GM19324 (cell line): Measurements from ENCODE around the gene RSPRY1.

Experiments
- ATAC-seq: cut with Tn5 transposase; IDR thresholded peaks from one replicate; pipeline ENCODE4 v1.9.1; 2021; ENCODE audit warnings: mild to moderate bottlenecking, moderate library complexity; ENCODE audit not compliant: unreplicated experiment, low FRiP score

The RSPRY1 gene

DNA sequence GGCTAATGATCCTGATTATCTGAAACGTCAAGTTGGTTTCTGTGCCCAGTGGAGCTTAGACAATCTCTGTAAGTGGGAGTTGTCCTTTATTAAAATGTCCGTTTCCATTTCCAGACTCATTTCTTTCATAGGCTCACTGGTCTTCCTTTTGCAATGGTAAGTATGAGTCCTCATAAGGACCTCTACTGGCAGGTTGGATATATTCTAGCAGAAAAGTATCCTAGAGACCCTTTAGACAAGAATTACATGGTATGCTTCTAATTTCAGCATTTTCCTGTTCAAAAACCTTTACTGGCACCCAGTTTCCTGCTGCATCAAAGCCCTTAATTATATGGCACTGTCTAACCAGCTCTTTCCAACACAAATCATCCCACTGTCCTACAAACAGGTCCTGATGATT is 30.8 kb downstream of the RSPRY1 start:
- ATAC-seq = no peak

DNA sequence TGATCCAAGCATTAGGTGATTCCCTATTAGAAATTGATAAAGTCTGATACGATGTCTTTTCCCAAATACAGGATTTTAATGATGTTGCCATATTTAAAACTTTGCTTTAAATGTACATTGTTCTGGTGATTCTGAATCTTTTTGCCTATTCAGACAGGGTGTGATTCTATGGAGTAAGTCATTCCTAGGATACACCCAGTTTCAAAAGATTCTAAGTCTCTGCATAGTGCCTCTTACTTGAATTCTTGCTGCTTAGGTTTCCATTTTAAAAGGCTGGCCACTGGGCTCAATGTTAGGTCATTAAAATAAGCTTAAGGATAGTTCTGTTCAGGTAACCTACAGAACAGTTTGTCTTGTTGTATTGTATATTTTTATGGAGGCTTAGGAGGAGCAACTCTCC is 36.9 kb downstream of the RSPRY1 start:
- no peak for ATAC-seq

DNA sequence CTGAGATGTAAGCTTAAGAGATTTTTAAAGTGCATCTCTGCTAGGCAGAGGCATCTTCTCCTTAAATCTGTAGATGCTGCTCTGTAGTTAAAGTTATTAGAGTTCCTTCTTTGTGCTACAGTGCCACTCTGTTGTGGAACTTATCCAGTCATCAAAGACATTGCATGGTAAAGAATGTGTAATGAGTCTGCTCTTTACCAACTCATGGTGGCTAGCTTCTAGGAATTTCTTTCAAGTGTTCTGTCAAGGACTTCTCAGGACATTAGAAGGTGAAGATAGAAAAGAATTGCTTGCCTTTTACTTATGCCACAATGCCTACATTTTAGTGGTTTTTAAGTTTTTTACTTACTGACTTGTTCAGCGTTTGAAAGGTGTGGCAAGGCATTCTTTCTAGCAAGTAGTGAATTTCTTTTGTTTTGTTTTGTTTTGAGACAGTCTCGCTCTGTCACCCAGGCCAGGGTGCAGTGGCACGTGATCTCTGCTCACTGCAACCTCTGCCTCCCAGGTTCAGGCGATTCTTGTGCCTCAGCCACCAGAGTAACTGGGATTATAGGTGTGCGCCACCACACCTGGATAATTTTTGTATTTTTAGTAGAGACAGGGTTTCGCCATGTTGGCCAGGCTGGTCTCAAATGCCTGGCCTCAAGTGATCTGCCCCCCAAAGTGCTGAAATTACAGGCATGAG is 38.7 kb downstream of the RSPRY1 start:
- ATAC-seq = no peak

DNA sequence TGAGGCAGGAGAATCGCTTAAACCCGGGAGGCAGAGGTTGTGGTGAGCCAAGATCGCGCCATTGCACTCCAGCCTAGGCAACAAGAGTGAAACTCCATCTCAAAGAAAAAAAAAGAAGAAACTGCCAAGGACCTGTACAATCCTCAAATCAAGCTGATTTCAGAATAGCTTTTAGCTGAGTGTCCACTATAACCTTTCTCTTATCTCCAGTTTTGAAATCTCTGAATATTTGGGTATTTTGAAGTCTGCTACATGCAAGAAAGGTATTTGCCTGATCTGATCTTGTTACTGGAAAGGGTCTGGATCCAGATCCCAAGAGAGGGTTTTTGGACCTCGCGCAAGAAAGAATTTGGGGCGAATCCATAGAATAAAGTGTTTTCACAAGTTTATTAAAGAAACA is 39.8 kb downstream of the RSPRY1 start:
- no peak for ATAC-seq

DNA sequence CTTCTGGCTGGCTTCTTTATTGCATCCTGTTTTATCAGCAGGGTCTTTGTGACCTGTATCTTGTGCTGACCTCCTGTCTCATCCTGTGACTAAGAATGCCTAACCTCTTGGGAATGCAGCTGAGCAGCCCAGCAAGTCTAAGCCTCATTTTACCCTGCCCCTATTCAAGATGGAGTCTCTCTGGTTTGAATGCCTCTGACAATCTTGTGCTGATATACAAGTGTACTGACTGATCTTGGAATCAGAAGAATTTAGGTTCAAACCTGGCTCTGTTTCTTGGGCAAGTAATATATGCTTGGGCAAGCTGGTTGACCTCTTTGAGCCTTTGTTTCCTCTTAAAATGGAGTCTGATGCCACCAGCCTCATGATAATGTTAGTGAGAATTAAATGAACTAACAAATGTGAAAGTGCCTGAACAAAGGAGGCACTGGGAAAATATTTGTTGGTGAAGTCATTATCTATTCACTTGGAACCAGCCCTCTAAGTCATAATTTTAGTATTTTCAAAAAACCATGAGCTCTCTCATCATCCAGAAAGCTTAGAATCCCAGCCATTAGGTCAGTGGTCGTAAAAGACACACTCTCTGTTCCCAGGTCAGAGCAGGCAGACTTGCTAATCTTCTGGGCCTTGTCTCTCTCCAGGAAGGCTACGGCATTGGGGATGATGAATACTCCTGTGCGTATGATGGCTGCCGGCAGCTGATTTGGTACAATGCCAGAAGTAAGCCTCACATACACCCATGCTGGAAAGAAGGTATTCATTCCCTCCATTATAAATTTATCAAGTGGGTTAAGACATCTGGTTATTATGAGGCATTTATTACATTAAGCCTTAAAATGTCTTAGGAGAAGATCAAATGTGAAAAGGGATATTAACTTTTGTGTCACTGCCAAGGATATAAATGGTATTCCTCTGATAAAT is 40.8 kb downstream of the RSPRY1 start:
- ATAC-seq = no peak

DNA sequence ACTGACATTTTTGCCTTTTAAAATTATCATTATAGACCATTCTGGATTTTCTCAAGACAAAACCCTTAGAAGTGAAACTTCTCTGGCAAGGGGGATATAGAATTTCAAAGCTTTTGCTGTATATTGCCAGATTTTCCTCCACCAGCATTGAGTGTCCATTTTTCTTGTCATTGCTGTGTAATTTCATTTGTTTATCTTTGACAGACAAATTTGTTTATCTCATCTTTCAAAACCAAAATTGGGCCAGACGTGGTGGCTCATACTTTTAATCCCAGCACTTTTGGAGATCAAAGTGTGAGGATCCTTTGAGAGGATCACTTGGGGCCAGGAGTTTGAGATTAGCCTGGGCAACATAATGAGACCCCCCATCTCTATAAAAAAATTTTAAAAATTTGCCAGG is 43.0 kb downstream of the RSPRY1 start:
- no peak for ATAC-seq

DNA sequence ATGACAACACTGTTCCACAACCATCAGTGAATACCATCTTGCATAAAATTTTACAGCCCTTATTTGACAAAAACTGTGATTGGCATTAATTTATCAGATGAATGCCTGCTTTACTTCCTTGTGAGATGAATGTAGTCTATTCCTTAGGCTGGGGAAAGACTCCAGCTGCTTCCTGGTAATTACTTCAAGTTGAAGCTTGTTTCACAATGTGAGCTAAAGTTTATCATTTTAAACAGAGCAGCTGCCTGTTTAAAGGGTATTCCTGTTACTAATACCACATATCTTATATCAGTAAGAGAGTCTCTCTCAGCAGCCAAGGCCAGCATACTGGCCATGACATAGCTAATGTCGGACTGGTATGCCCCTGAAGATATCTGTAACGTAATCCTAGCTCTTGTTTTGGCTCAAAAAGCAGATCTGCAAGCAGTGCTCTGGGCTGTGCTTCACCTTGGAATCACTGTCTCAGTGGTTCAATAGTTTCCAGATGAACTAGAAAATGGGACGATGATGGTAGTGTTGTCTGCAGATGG is 45.8 kb downstream of the RSPRY1 start:
- no peak for ATAC-seq

DNA sequence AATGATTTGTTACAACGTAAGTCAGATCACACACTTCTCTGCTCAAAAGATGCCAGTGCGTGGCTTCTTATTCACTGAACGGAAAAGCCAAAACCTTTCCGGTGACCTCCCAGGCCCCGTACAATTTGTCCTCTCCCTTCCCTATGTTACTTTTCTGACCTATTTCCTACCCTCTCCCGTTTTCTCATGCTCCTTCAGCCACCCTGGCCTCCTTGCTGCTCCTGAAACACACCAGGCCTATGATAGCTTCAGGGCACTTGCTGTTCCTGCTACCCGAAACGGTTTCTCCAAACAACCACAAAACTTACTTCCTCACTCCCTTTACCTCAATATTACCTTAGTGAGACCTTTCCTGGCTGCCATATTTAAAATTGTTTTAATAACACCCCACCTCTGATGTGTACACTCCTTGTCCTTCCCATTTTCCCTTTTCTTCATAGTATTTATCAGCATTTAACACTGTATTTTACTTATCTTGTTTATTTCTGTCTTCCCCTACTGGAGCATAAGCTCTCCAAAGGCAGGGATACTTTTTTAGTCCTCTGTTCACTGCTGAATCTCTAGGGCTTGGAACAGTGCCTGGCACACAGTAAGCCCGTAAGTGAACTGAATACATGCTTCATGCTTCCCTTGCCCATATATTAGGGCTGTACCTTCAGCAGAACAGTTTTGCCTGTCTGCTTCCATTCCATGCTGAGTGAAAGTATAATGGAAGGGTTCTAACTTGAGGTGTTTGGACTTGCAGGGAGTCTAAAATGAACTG is 48.0 kb downstream of the RSPRY1 start:
- ATAC-seq = no peak

DNA sequence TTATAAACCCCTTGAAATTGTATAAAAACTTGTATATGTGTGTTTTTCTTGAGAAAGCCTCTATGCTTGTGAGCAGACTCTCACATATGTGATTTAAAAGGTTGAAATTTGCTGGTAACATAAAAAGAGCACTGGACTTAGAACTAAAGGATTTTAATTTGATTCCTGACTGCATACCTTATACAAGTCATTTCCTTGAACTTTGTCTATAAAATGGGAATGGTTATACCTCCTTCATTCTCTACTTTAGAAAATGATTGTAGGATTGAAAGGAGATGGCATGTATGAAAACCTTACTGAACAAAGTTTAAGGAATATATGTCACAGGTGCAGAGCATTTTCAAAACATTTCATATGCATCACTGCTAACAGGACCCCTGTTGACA is 48.6 kb downstream of the RSPRY1 start:
- ATAC-seq = no peak

DNA sequence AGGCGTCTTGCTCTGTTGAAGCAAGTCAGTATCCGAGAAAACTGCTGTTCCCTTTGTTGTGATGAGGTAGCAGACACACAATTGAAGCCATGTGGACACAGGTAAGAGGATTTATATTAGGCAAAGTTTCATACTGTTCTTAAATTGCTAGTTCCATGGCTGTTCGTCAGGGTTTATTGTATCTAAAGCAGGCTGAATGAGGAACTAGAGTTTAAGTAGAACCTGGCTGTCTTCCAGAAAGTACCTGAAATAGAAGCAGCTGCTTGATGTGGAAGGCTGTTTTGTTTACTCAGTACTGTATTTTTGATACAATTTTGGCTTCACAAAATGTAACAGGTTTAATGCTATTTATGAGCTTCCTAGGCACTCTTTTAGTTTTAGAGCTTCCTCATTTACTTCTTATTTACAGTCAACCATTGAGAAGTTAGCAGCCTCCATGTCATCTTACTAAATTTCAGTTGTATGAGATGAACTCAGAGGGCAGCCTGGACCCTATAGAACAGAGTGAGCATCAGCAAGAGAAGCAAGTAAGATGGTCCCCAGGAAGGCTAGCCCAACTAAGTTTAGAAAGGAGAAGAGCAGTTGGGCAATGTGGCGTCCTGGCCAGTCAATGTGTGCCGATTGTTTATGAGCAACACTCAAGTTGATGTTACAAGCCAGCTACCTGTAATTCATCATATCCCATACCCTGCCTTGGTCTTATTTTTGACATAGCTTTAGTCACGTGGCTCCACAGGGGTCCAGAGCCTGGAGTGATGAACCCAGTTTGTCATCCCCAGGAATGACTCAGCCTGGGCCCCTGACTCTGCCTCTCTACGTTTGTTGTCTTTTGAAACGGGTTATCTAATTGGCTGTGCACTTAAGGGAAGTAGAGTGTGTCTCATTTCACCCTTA is 49.2 kb downstream of the RSPRY1 start:
- no peak for ATAC-seq

DNA sequence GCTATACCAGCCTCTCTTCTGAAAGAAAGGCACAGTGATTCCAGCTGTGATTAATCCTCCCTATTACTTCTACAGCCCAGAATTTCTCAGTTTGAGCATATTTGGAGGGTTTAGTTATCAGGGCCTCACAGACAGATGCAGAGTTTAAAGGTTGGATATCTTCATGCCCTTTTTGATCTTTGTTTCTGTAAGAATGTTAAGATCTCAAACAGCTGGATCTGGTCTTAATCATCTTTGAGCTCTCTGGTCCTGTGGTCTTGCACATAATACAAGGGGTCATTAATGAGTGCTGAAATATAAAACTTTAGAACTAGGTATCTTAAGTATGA is 49.9 kb downstream of the RSPRY1 start:
- ATAC-seq = no peak

DNA sequence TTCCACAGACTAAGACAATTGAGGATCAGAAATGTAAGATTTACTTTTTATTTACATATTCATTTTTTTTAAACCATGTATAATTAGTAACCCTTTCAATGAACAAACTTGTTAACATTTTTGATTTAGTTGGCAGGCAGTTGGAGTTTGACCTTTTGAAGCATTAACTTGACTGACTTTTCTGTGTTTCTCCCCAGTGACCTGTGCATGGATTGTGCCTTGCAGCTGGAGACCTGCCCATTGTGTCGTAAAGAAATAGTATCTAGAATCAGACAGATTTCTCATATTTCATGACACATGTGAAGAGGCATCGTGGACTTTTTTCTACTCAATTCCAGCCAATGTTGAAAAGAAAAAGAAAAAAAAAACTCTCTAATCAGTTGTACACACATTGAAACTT is 52.6 kb downstream of the RSPRY1 start:
- no peak for ATAC-seq

DNA sequence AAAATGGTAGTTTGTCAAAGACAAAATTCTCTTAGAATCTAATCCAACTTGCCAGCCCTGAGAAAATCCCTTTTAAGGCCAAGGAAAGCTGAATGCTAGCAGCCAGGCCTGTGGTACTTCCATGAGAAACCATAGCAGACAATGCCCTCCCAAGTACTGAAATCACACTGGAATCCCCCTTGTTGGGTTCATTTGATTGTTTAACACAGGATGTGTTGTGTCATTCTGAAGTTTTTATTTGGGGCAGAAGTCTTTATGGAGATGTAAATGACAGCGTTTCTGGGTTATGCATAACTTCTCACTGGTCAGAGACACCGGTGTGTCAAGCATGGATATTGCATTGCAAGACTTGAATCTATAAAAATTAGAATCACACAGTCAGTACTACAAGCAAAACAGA is 53.0 kb downstream of the RSPRY1 start:
- no peak for ATAC-seq

DNA sequence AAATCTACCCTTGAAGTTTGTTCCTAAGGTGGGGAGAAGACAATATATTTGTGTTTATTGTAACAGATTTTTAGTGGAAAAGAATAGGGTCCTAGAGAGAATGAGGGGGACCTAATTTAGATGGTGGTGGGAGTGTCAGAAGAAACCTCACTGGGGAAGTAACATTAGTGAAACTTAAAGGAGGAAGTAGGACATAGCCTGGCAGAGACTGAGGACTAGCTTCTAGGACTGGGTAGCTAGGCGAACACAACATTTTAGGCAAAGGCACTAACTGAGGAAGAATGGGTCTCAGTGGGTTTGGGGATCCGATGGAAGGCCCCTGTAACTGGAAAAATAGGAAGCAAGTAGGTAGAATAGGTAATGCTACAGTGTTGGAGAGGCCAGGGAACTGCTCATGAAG is 54.7 kb downstream of the RSPRY1 start:
- no peak for ATAC-seq

DNA sequence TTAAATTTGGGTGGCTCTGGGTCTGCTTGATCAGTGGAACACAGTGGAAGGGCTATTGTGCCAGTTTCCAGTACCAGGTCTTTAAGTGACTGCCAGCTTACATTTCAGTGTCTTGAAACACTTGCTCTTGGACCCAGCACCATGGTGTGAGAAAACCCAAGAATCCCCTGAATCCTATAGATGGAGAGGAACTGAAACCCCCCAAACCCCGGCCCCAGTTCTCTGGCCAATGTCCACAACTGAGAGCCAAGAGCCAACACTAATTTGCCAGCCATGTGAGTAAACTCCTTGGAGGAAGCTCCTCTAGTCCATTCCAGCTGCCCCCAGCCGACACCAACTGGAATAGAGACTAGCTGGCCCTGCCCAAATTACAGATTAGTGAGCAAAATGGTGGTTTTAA is 56.5 kb downstream of the RSPRY1 start:
- ATAC-seq = no peak

DNA sequence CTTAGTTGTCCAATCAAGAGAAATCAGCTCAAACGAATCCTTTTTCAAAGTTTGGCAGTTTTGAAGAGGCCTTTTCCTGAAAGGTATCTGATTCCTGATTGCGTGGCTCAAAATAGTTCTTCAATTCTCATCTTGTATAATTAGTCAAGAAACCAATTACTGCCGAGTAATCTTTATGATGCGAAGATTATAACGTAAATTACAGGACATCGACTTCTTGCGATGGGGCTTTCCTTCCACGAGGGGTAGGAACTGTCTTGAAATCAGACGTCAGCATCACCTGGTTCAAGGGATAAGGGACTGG is 58.3 kb downstream of the RSPRY1 start:
- ATAC-seq = peak; percentile 24

DNA sequence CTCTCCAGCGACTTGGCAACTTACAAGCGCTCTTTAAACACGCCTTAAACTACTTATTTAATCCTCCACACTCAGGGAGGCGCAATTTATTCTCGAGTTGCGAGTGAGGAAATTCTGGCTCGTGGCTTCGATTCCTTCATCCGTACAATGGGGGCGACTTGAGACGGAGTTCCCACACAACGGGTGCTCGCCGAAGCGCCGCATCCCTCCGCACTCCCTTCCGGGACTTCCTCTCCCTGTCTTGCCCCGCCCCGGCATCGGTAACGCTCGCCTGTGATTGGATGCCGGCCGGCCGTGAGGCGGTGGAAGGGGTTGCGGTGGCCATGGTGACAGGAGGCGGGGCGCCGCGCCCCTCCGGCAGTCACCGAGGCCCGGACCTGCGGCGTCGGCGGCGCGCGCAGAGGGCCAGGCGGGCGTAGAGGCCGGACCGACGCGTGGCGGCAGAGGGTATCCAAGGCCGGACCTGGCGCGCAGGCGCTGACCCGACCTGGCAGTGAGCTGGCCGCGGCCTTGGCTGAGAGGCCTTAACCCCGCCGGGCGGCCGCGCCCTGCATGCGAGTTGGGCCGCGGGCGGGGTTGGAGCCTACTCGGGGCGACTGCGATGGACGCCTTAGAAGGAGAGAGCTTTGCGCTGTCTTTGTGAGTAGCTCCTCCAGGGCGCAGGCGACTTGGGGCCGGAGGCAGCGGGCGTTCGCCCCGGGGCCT is 58.8 kb downstream of the RSPRY1 start, which contains the start of gene ARL2BP:
ARL2BP (plus strand) TSS at position 493 of the 705 bp plus-strand sequence; CDS start at position 602, 109 bp downstream.
- ATAC-seq = peak; percentile 92

DNA sequence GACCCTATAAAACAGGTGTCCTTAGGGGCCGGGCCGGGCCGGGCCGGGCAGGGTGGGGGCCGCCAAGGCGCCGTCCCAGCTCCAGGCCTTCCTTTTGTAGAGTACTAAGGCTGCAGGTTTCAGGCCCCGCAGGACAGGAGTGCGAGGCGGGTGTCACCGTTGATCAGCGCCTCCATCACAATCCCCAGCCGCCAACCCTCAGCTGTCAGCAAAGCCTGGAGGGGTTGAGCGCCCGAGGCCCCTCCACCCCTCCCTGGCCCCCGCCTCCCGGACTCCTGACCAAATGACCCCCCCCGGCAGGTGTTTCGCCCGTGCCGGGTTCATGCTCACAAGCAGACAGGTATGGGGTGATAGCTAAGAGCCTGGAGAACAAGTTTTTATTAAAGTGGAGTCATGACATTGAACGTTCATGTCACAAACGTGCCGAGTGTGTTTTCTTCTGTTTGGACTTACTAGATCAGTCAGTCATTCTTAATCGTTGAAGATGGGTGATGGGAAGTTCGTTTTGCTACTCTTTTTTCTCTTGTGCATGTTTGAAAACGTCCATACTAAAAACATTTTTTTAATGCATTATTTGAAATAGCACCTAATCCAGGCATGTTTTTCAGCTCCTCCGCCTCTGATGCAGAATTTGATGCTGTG is 59.5 kb downstream of the RSPRY1 start:
- ATAC-seq = peak; percentile 32

DNA sequence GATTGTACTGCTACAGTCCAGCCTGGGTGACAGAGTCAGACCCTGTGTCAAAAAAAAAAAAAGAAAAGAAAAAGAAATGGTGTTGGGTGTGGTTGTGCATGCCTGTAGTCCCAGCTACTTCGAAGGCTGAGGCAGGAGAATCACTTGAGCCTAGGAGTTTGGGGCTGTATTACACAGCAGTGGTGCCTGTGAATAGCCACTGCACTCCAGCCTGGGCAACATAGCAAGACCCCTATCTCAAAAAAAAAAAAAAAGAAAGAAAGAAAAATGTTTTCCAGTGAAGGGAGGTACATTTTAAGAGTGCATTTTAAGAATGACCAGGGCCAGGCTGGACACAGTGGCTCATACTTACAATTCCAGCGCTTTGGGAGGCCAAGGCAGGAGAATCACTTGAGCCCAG is 65.2 kb downstream of the RSPRY1 start:
- ATAC-seq = no peak
